SK-N-SH (cell line): ENCODE data around the gene JAK1.

Source experiments
- CTCF ChIP-seq: fragments of 200-600 bp; sonication (generic); IDR thresholded peaks from 2 replicates; pipeline ENCODE4 v1.6.1; 2017; ENCODE audit warnings: antibody characterized with exemption, mild to moderate bottlenecking, moderate library complexity
- POLR2AphosphoS5 ChIP-seq: IDR thresholded peaks from 2 replicates; pipeline ENCODE4 v1.6.1; 2012; ENCODE audit warnings: low read depth, low read length
- TCF12 ChIP-seq: IDR thresholded peaks from 2 replicates; pipeline ENCODE4 v1.4.0; 2012
- USF2 ChIP-seq: fragments of 150-350 bp; IDR thresholded peaks from 2 replicates; pipeline ENCODE4 v1.6.1; 2017; ENCODE audit warnings: antibody characterized with exemption, low read length, low read depth, borderline replicate concordance
- YY1 ChIP-seq: IDR thresholded peaks from 2 replicates; pipeline ENCODE4 v1.4.0; 2012; ENCODE audit warnings: low read depth, mild to moderate bottlenecking

- no peak for TF ChIP-seq POLR2AphosphoS5
- no peak for TF ChIP-seq CTCF
- no peak for TF ChIP-seq TCF12
- no peak for TF ChIP-seq USF2
- no peak for TF ChIP-seq YY1
These were observed 30.7 kb downstream of the JAK1 start for GRCh38 chr1:64935551-64936155.
